GM21825 (cell line): Measurements from ENCODE around the gene STK38.
"Not testable (repeated sequence)": the region's sequence is repeated elsewhere in the genome, so short reads cannot be mapped to it uniquely, and the experiment has no call there.

Source experiments
- ATAC-seq: cut with Tn5 transposase; IDR thresholded peaks from one replicate; pipeline ENCODE4 v1.9.1; 2021; ENCODE audit warnings: mild to moderate bottlenecking, moderate library complexity; ENCODE audit not compliant: unreplicated experiment

STK38 gene

DNA sequence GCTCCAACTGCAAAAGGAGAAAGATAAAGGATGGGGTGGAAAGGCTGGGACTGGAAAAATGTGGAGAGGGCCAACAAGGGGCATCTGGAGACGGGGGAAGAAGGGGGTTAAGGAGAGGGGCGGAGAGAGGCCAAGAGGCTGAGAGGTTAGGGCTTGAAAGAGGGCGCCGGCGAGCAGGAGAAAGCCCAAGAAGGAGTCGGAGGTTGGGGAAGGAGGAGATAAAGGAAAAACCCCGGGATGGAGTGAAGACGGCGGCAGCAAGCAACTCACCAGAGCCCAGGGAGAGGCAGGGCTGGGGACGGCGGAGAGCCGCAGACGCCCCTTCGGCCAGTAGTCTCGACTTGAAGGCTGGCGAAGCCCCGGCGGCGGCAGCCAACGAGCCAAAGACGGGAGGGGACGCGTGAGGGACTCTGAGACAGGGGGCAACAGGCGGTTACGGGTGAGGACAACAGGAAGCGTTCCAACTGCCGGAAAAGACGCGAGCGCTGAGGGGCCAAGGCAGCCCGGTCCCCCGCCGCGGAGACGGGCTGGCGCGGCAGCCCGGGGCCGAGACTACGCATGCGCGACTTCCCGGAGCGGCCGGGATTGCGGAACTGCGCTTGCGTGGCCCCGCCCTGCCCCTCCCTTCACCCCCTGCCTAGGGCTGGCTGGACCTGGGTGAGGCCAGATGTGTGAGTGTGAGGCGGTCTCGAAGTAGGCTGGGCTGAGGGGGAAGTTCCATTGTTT, at the start of gene STK38:
Gene STK38 (minus strand): TSS at position 560 of the 726 bp plus-strand sequence. CDS start 7,277 bp downstream, outside the sequence.
- ATAC-seq = peak; percentile 70

- ATAC-seq = no peak
Observed at GRCh38 chr6:36596356-36596755, 49.1 kb upstream of the STK38 start.

DNA sequence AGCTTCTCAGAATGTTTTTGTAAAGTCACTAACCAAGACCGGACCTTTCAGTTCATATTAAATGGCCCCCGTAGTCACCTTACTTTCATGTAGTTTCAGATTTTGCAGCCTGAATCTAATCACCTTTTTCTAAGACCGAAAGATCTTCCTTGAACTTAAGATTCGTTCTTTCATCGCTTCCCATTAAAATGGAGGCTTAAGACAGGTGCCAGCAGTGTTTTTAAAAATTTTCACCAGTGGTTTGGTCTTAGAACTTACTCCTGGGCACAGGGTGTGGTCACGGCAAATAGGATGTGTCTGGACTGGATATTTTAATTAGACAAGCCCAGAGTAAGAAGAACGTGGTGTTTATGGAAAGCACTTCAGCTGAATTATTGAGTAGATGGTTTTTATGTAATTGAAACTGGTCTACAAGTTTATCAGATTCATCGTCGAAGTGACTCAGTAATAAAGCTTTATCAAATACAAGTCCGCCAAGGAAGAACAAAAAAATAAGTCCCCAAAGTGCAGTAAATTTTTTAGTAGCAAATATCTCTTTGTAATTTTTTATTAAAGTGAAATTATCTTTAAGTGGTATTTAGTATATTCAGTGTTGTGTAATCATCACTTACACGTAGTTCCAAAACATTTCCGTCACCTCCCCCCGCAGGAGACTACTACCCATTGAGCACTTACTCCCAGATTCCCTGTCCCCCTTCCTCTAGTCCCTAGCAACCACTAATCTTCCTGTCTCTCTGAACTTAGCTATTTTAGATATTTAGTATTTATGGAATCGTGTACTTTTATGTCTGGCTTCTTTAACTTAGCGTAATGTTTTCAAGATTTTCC, 47.8 kb upstream of the STK38 start:
- ATAC-seq = no peak

GRCh38 chr6:36594029-36594815, 46.9 kb upstream of the STK38 start, which contains the start of gene SRSF3:
TSS of gene SRSF3 (plus strand) at chr6:36594362. CDS start at chr6:36596763, 2,401 bp downstream.
- peak; percentile 83 for ATAC-seq

GRCh38 chr6:36593569-36594028, 46.3 kb upstream of the STK38 start:
- peak; percentile 14 for ATAC-seq

- peak; percentile 40 for ATAC-seq
Observed at GRCh38 chr6:36592221-36592655, 45.0 kb upstream of the STK38 start.

DNA sequence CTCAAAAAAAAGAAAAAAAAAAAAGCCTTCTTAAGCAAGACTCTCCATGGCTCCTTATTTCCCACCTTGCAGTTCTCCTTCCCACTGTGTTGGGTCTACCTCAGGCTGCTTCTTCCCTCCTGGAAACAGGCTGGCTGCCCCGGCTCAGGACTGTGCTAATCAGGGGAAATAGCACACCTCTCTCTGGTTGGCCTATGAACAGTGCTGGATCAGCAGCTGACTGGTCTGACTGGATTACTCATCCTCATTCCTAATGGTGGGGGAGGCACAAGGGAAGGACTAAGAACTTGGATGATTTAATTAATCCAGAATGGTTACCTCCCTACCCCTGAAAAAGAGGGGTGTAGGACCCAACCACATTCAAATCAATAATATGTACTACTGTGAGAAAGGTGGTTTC, 43.0 kb upstream of the STK38 start:
- no peak for ATAC-seq

GRCh38 chr6:36589025-36589400, 41.7 kb upstream of the STK38 start:
- not testable (repeated sequence) for ATAC-seq

DNA sequence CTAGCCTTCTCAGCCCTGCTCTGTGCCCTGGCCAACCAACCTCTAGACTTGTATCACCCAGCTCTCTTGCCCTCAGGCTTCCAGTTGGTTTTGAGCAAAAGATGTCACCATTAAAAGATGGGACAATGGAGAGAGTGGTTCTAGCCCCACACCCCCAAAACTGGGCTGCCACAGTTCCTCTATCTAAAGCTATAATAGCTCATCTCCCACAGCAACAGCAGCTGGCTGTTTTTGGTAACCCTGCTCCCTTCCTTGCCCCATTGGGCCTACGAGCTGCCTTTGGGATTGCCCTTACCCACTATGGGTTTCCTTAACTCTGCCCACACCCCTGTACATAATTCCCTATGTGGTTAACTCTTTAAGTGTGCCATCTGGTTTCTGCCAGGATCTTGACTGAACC, 39.3 kb upstream of the STK38 start:
- no peak for ATAC-seq

GRCh38 chr6:36581716-36582115, 34.4 kb upstream of the STK38 start:
- no peak for ATAC-seq

DNA sequence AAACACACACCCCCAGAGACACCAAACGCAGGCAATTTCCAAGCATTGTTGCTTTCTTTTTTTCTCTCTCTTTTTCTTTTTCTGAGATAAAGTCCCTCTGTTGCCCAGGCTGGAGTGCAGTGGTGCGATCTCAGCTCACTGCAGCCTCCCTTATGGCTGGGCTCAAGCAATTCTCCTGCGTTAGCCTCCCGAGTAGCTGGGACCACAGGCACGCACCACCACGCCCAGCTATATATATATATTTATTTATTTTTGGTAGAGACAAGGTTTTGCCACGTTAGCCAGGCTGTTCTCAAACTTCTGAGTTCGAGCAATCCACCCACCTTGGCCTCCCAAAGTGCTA, 32.9 kb upstream of the STK38 start:
- no peak for ATAC-seq

GRCh38 chr6:36578431-36578830, 31.2 kb upstream of the STK38 start:
- ATAC-seq = no peak

DNA sequence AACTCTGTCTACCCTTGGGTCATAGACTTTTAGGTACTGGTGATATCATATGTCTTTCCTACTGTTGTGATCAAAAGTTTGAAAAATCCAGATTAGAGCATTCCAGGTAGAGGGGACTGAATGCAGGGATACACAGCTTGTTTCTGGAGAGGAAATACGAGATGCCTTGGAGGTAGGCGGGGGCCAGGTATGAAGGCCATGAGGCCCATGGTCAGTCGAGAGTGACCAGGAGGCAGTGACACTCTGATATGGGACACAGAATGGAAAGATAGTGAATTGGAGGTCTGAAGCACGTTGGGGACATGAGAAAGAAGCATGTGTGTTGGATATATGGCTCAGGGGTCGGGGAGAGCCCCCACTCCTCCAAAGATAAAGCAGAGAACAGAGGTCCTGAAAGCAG, 30.8 kb upstream of the STK38 start:
- no peak for ATAC-seq

DNA sequence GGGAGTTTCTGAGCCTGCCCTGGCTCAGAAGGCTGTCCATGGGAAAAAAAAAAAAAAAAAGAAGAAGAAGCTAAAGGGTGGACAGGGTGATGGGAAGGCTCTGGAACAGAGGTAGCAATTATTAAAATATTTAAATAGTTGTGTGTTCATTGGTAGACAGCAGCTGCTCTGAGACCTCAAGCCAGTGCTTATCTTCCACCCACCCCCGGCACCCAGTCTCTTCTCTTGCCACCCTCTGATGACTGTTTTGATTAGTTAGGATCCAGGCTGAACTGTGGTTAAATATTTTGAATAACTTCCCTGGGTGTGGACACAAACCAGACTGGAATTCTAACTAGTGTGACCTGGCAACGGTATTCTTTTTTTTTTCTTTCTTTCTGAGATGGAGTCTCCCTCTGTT, 30.0 kb upstream of the STK38 start:
- no peak for ATAC-seq

DNA sequence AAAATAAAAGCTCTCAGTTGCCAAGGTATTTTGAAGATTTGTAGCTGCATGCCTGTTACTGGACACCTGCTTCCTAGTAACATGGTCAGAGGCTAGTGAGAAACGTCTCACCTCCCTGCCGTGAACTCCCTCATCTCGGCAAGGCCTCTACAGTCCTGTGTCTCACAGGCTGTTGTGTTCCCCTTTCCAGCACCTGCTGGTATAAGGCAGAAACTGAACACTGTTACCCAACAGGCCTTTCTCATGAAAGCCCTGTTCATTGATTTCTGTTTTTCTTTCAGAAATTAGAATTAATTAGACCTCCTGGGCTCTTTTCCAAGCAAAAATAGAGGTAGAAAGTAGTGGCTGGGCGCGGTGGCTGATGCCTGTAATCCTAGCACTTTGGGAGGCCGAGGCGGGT, 29.3 kb upstream of the STK38 start:
- no peak for ATAC-seq

DNA sequence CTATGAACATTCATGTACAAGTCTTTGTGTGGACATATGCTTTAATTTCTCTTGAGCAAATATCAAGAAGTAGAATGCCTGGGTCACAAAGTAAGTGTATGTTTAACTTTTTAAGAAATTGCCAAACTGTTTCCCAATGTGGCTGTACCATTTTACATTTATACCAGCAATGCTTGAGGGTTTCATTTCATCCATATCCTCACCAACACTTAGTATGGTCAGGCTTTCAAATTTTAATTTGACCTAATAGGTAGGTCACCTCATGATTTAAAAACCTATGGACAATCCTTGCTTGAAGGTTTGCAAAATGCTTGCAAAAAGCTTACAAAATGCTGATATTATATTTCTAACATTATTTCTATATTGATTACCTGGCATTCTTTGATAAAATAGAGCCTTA, 27.4 kb upstream of the STK38 start:
- no peak for ATAC-seq

GRCh38 chr6:36572353-36573311, 25.4 kb upstream of the STK38 start:
- not testable (repeated sequence) for ATAC-seq

- ATAC-seq = no peak
Observed at GRCh38 chr6:36571122-36572043, 24.1 kb upstream of the STK38 start.

DNA sequence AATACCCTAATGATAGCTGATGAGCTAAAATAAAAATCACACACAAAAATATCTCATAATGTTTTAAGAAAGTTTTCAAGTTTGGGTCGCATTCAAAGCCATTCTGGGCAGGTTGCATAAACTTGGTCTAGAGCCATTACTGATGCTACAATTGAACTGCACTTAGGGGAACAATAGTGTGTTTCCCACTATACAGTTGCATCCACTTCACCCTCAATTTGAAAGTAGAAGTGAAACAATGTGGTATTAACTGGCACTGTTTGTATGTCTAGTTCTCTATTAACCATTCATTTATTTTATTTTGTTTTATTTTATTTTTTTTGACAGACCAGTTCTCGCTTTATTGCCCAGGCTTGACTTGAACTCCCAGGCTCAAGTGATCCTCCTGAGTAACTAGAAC, 23.0 kb upstream of the STK38 start:
- no peak for ATAC-seq
